ENCODE data around the gene MSH2. TPM values are rescaled to one million over a fixed set of nuclear protein-coding genes. Genes with fewer than 3 reads are reported as not detected.

MSH2 gene
- 13.1 TPM for total RNA-seq
- long read RNA-seq, transcript MSH2-201 (16 exons, 3,307 nt): major isoform, 14 of 19 reads
- long read RNA-seq, partial matches to known transcripts: 3 of 19 reads
- long read RNA-seq, other reads (novel, unspliced or antisense): 2 of 19 reads

DNA sequence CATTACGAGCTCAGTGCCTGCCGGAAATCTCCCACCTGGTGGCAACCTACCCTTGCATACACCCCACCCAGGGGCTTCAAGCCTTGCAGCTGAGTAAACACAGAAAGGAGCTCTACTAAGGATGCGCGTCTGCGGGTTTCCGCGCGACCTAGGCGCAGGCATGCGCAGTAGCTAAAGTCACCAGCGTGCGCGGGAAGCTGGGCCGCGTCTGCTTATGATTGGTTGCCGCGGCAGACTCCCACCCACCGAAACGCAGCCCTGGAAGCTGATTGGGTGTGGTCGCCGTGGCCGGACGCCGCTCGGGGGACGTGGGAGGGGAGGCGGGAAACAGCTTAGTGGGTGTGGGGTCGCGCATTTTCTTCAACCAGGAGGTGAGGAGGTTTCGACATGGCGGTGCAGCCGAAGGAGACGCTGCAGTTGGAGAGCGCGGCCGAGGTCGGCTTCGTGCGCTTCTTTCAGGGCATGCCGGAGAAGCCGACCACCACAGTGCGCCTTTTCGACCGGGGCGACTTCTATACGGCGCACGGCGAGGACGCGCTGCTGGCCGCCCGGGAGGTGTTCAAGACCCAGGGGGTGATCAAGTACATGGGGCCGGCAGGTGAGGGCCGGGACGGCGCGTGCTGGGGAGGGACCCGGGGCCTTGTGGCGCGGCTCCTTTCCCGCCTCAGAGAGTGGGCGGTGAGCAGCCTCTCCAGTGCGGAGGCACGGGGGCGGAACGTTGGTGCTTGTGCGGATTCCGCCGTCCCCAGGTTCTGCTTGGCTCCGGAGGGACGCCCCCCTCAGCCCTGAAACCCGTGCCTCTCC, at the start of gene MSH2:
Gene MSH2 (plus strand): TSS at position 352 of the 804 bp plus-strand sequence. CDS start 36 bp downstream, at position 388.
- Histone ChIP-seq H3K36me3 (no peaks in the 10 kb centered on the region), H3K9me3 (no peaks in the 10 kb centered on the region), H3K4me3 (peak within 1 kb of the TSS; percentile 100), H3K27me3 (ENCODE audit: low read depth) (no peaks in the 10 kb centered on the region), H3K27ac (peak within 1 kb of the TSS; percentile 80), H3K4me1 (peaks cover 17% of the 10 kb centered on the region)
- ATAC-seq: peak; percentile 98 to 99
- DNase-seq: peak; percentile 94
- intact Hi-C loops (cut with DNase I): no loop called here
- TF ChIP-seq, protein P1, sequence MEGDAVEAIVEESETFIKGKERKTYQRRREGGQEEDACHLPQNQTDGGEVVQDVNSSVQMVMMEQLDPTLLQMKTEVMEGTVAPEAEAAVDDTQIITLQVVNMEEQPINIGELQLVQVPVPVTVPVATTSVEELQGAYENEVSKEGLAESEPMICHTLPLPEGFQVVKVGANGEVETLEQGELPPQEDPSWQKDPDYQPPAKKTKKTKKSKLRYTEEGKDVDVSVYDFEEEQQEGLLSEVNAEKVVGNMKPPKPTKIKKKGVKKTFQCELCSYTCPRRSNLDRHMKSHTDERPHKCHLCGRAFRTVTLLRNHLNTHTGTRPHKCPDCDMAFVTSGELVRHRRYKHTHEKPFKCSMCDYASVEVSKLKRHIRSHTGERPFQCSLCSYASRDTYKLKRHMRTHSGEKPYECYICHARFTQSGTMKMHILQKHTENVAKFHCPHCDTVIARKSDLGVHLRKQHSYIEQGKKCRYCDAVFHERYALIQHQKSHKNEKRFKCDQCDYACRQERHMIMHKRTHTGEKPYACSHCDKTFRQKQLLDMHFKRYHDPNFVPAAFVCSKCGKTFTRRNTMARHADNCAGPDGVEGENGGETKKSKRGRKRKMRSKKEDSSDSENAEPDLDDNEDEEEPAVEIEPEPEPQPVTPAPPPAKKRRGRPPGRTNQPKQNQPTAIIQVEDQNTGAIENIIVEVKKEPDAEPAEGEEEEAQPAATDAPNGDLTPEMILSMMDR (IDR thresholded peaks at IDR 0.05): no peak

DNA sequence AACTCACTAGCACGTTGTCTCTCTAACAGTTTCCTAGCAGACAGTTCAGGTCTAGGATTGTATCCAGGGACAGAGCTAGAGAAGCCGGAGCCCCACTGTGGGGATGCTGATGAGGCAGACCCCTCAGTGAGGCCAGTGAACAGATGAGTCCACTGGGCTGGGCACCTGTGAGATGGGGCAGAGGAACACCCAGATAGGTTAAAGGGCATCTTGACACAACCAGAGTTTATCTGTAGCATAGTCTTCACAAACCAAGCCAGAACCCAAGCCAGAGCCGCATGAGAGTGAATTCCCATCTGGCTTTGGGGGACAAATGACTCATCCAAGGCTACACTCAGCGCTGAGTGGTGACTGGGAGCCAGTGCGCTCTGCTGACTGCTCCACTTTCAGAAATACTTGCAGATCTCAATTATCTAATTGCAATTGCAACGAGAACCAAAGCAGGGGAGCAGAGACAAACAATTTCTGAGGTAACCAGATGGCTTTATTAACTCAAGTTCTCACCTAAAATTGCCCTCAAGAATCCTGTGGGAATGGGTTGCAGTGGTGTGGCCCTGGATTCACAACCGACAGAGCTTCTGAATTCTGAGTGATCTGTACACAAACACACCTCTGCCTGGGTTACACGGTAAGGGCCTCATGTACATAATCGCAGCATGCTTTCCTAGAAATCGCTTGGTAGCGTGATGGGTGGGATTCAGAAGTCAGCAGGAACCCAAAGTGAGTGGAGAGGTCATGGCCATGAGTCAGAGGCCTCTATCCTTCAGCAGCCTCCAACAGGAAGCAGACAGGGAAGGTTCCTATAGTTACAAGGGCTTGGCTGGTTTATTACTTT, 48.7 kb upstream of the MSH2 start:
- Histone ChIP-seq H3K36me3 (no peaks in the 10 kb centered on the region), H3K9me3 (no peaks in the 10 kb centered on the region), H3K4me1 (no peaks in the 10 kb centered on the region), H3K4me3 (no peak overlapping the region), H3K27me3 (ENCODE audit: low read depth) (no peaks in the 10 kb centered on the region), H3K27ac (no peak overlapping the region)
- ATAC-seq (peak; percentile 37 to 72), DNase-seq (no peak)
- TF ChIP-seq, protein P1 (IDR thresholded peaks at IDR 0.05): no peak
- intact Hi-C loops (cut with DNase I): no loop called here

DNA sequence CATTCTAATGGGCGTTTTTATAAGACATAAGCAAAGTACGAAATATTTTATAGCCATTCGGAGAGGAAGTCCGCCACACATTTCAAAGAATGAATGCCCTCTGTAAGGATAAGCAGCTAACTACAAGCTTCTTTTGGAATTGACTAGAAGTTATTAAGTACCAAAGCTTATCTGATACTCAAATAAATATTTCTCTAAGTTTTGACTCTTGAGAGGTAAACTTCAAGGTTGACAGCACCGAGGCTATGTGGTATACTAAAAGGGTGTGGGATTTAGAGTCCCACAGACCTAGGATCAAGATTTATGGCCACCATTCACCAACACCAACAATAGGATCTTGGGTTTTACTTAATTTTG, 48.1 kb upstream of the MSH2 start:
- H3K4me1 ChIP-seq: no peaks in the 10 kb centered on the region
- H3K4me3 ChIP-seq: no peak overlapping the region
- ATAC-seq (no peak), DNase-seq (no peak)
- no peak overlapping the region for H3K27ac ChIP-seq
- no peaks in the 10 kb centered on the region for H3K9me3 ChIP-seq
- no peaks in the 10 kb centered on the region for H3K36me3 ChIP-seq
- intact Hi-C loops (cut with DNase I): no loop called here
- TF ChIP-seq, protein P1 (IDR thresholded peaks at IDR 0.05): no peak
- H3K27me3 ChIP-seq (ENCODE audit: low read depth): no peaks in the 10 kb centered on the region

DNA sequence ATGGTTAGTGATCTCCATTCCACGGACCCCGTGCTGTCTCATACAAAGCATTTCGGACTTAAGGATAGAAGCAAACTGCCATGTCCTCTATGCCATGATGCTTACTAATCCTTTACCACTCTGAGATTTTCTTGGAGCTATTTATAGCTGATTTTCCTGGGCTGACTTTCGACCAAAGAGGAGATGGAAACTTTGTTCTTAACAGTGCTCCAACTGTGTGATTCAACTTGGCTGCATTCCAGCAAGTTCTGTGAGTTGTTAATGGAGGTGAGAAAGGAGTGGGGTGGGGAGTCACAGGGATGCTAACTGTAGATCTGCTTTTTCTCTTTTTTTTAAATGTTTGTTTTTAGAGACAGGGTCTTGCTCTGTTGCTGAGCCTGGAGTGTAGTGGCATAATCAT, 45.5 kb upstream of the MSH2 start:
- H3K9me3 ChIP-seq: no peaks in the 10 kb centered on the region
- no peaks in the 10 kb centered on the region for H3K27me3 ChIP-seq (ENCODE audit: low read depth)
- ATAC-seq (no peak), DNase-seq (no peak)
- no peaks in the 10 kb centered on the region for H3K4me1 ChIP-seq
- no peak overlapping the region for H3K27ac ChIP-seq
- intact Hi-C loops (cut with DNase I): no loop called here
- H3K36me3 ChIP-seq: no peaks in the 10 kb centered on the region
- no peak overlapping the region for H3K4me3 ChIP-seq
- TF ChIP-seq, protein P1 (IDR thresholded peaks at IDR 0.05): no peak

DNA sequence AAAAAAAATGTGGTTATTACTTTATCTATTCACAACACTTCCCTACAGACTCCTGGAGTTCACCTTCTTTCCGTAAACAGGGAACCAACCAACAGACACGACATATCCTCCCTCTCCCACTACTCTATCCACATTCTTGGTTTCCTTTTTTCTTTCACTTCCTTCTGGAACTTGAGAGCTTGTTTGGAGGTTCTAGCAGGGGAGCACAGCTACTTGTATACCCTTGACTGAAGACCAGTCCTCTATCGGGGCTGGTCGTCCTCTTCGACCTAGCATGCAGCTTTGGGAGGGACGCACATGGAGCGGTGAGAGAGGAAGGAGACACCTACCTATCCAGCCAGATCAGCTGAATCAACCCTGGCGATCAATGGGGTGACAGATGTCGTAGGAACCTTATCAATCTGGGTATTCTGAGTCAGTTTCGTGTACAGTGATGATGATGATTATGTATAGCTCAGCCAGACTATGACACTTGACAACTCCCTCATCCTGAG, 43.5 kb upstream of the MSH2 start:
- Histone ChIP-seq H3K27ac (no peak overlapping the region), H3K9me3 (no peaks in the 10 kb centered on the region), H3K4me3 (no peak overlapping the region), H3K36me3 (no peaks in the 10 kb centered on the region), H3K27me3 (ENCODE audit: low read depth) (no peaks in the 10 kb centered on the region), H3K4me1 (no peaks in the 10 kb centered on the region)
- intact Hi-C loops (cut with DNase I): no loop called here
- DNase-seq: no peak
- no peak for ATAC-seq
- TF ChIP-seq, protein P1 (IDR thresholded peaks at IDR 0.05): no peak
